H9 (cell line): Measurements from ENCODE around the gene OSR1. TPM values are rescaled to one million over a fixed set of nuclear protein-coding genes. Genes with fewer than 3 reads are reported as not detected.

Source experiments
- DNase-seq: peaks from one replicate; pipeline ENCODE4 v3.0.0-alpha.2; 2017
- H2AFZ ChIP-seq: one replicate; pipeline ENCODE4 v1.6.1; 2013; ENCODE audit warnings: mild to moderate bottlenecking, low read length, control low read depth, moderate library complexity
- H2AK5ac ChIP-seq: 2 replicates; pipeline ENCODE4 v1.6.1; 2013; ENCODE audit warnings: low read length, control low read depth, mixed read lengths; ENCODE audit not compliant: insufficient read length
- H2BK120ac ChIP-seq: one replicate; pipeline ENCODE4 v1.6.1; 2013; ENCODE audit warnings: low read depth, mild to moderate bottlenecking, low read length, control low read depth, inconsistent platforms; ENCODE audit not compliant: poor library complexity, severe bottlenecking
- H2BK12ac ChIP-seq: 2 replicates; pipeline ENCODE4 v1.6.1; 2013; ENCODE audit warnings: low read length, control low read depth, mixed read lengths, low read depth; ENCODE audit not compliant: insufficient read length
- H2BK15ac ChIP-seq: 2 replicates; pipeline ENCODE4 v1.6.1; 2013; ENCODE audit warnings: low read depth, low read length, control low read depth
- H2BK20ac ChIP-seq: one replicate; pipeline ENCODE4 v1.6.1; 2013; ENCODE audit warnings: low read depth, mild to moderate bottlenecking, low read length, control low read depth, inconsistent platforms; ENCODE audit not compliant: poor library complexity, severe bottlenecking
- H2BK5ac ChIP-seq: 2 replicates; pipeline ENCODE4 v1.6.1; 2013; ENCODE audit warnings: low read length, control low read depth, mixed read lengths; ENCODE audit not compliant: insufficient read length
- H3K14ac ChIP-seq: 2 replicates; pipeline ENCODE4 v1.6.1; 2013; ENCODE audit warnings: low read length, control low read depth; ENCODE audit not compliant: insufficient read depth
- H3K18ac ChIP-seq: 2 replicates; pipeline ENCODE4 v1.6.1; 2013; ENCODE audit warnings: low read depth, mild to moderate bottlenecking, mixed read lengths, low read length, control low read depth; ENCODE audit not compliant: insufficient read length
- H3K23ac ChIP-seq: 2 replicates; pipeline ENCODE4 v1.6.1; 2013; ENCODE audit warnings: low read length, control low read depth, mixed read lengths, low read depth; ENCODE audit not compliant: insufficient read length
- H3K23me2 ChIP-seq: 2 replicates; pipeline ENCODE4 v1.6.1; 2013; ENCODE audit warnings: low read depth, mild to moderate bottlenecking, mixed read lengths, low read length, control low read depth; ENCODE audit not compliant: insufficient read length, poor library complexity, severe bottlenecking
- H3K27ac ChIP-seq: 2 replicates; pipeline ENCODE4 v1.5.1; 2013; ENCODE audit warnings: low read length, control low read depth, mixed read lengths, low read depth; ENCODE audit not compliant: insufficient read length
- H3K27me3 ChIP-seq: 2 replicates; pipeline ENCODE4 v1.6.1; 2013; ENCODE audit warnings: low read length, control low read depth, inconsistent platforms; ENCODE audit not compliant: insufficient read depth
- H3K4ac ChIP-seq: 2 replicates; pipeline ENCODE4 v1.6.1; 2013; ENCODE audit warnings: low read depth, mild to moderate bottlenecking, control low read depth, inconsistent platforms, low read length, moderate library complexity
- H3K4me1 ChIP-seq: 2 replicates; pipeline ENCODE4 v1.6.1; 2013; ENCODE audit warnings: low read length, control low read depth, inconsistent platforms; ENCODE audit not compliant: insufficient read depth
- H3K4me2 ChIP-seq: 2 replicates; pipeline ENCODE4 v1.6.1; 2013; ENCODE audit warnings: low read length, control low read depth, mixed read lengths; ENCODE audit not compliant: insufficient read length, insufficient read depth
- H3K56ac ChIP-seq: 2 replicates; pipeline ENCODE4 v1.6.1; 2013; ENCODE audit warnings: low read depth, mild to moderate bottlenecking, mixed read lengths, low read length, control low read depth; ENCODE audit not compliant: insufficient read length
- H3K79me1 ChIP-seq: 2 replicates; pipeline ENCODE4 v1.6.1; 2013; ENCODE audit warnings: low read depth, mild to moderate bottlenecking, moderate library complexity, low read length, control low read depth, inconsistent platforms; ENCODE audit not compliant: insufficient read depth, poor library complexity, severe bottlenecking
- H3K79me2 ChIP-seq: 2 replicates; pipeline ENCODE4 v1.6.1; 2013; ENCODE audit warnings: low read length, control low read depth, inconsistent platforms; ENCODE audit not compliant: insufficient read depth
- H3K9ac ChIP-seq: 2 replicates; pipeline ENCODE4 v1.6.1; 2013; ENCODE audit warnings: low read length, control low read depth, mixed read lengths; ENCODE audit not compliant: insufficient read length; ENCODE audit errors: extremely low read depth
- H3K9me3 ChIP-seq: one replicate; pipeline ENCODE4 v1.6.1; 2013; ENCODE audit warnings: low read depth, low read length, inconsistent platforms; ENCODE audit not compliant: control insufficient read depth
- H3T11ph ChIP-seq: one replicate; pipeline ENCODE4 v1.6.1; 2013; ENCODE audit warnings: mild to moderate bottlenecking, low read length, control low read depth, inconsistent platforms
- H4K20me1 ChIP-seq: one replicate; pipeline ENCODE4 v1.6.1; 2013; ENCODE audit not compliant: control insufficient read depth, insufficient read length, insufficient read depth
- H4K5ac ChIP-seq: 2 replicates; pipeline ENCODE4 v1.6.1; 2013; ENCODE audit warnings: low read depth, mild to moderate bottlenecking, mixed read lengths, low read length, control low read depth; ENCODE audit not compliant: insufficient read length
- H4K8ac ChIP-seq: replicated peaks from 2 replicates; pipeline ENCODE4 v1.6.1; 2013; ENCODE audit warnings: low read length, control low read depth, mixed read lengths, low read depth; ENCODE audit not compliant: insufficient read length
- H4K91ac ChIP-seq: 2 replicates; pipeline ENCODE4 v1.6.1; 2013; ENCODE audit warnings: low read depth, mild to moderate bottlenecking, moderate library complexity, mixed read lengths, low read length, control low read depth; ENCODE audit not compliant: insufficient read length
- H3K27ac Mint-ChIP-seq, 3 experiments: 2 replicates in 2 of 3; 3 replicates in 1 of 3; pipeline ENCODE4 v1.8.0; 2020 to 2021; ENCODE audit warnings: mixed read lengths in 3 of 3, mild to moderate bottlenecking in 1 of 3, moderate library complexity in 1 of 3
- H3K27me3 Mint-ChIP-seq: 2 replicates; pipeline ENCODE4 v1.8.0; 2021; ENCODE audit warnings: low read depth, mild to moderate bottlenecking, moderate library complexity, mixed read lengths
- H3K36me3 Mint-ChIP-seq, 3 experiments: 2 replicates in 2 of 3; 3 replicates in 1 of 3; pipeline ENCODE4 v1.8.0; 2020 to 2021; ENCODE audit warnings: low read depth in 3 of 3, mixed read lengths in 3 of 3; ENCODE audit not compliant: insufficient read depth in 1 of 3
- H3K4me1 Mint-ChIP-seq, 2 experiments: 2 replicates each; pipeline ENCODE4 v1.8.0; 2020; ENCODE audit warnings: mixed read lengths in 2 of 2
- H3K4me3 Mint-ChIP-seq, 2 experiments: 2 replicates in 1 of 2; 3 replicates in 1 of 2; pipeline ENCODE4 v1.8.0; 2020 to 2021; ENCODE audit warnings: mild to moderate bottlenecking in 2 of 2, mixed read lengths in 2 of 2, moderate library complexity in 1 of 2
- H3K9me3 Mint-ChIP-seq, 2 experiments: 2 replicates in 1 of 2; 3 replicates in 1 of 2; pipeline ENCODE4 v1.8.0; 2020; ENCODE audit warnings: mild to moderate bottlenecking in 2 of 2, mixed read lengths in 2 of 2, moderate library complexity in 1 of 2
- WGBS: extraction: QIAGEN DNeasy Blood & Tissue Kit; methylation state at CpG from one replicate; pipeline ENCODE4 v1.1.7; 2013; ENCODE audit warnings: missing lambda C conversion rate, low lambda C conversion rate, mixed read lengths; ENCODE audit not compliant: insufficient read length; ENCODE audit errors: extremely low coverage; 5-methylcytosine and 5-hydroxymethylcytosine counted together
- total RNA-seq: library from RNA; stranded (reverse); gene quantifications from 2 replicates; pipeline ENCODE4 v1.2.1, GENCODE V29; 2021
- TF ChIP-seq, protein P1 (sequence below): fragments of 200-600 bp; sonication (generic); conservative IDR thresholded peaks from 3 replicates; pipeline ENCODE4 v1.8.0; 2021; ENCODE audit warnings: antibody characterized with exemption, mild to moderate bottlenecking

OSR1 gene
- total RNA-seq, 1 experiment from 2014 or later: 0.35 TPM

- Histone ChIP-seq H3K79me2 (no peaks in the 10 kb centered on the region), H3K27ac (no peak overlapping the region), H4K5ac (no peak overlapping the region), H3K9ac (no peak overlapping the region), H3K9me3 (no peaks in the 10 kb centered on the region), H3K4me1 (no peaks in the 10 kb centered on the region; the same call in 1 of the 2 replicates), H2BK120ac (no peak overlapping the region), H3K14ac (no peak overlapping the region), H2AFZ (no peak overlapping the region), H4K91ac (no peak overlapping the region), H2BK12ac (no peak overlapping the region), H3K23ac (no peak overlapping the region), H3K23me2 (peaks cover 24% of the 10 kb centered on the region), H3K4me2 (peak overlapping the region; percentile 69), H3K79me1 (no peaks in the 10 kb centered on the region), H3T11ph (no peak overlapping the region), H3K56ac (no peak overlapping the region), H3K18ac (no peak overlapping the region), H2BK20ac (no peak overlapping the region), H2AK5ac (no peak overlapping the region), H2BK5ac (no peak overlapping the region), H2BK15ac (no peak overlapping the region), H4K20me1 (no peaks in the 10 kb centered on the region), H3K27me3 (peaks cover 73% of the 10 kb centered on the region), H3K4ac (no peak overlapping the region), H4K8ac (no peak overlapping the region)
- H3K27me3 Mint-ChIP-seq: peaks cover 99% of the 10 kb centered on the region
- H3K4me1 Mint-ChIP-seq: peaks cover 27 to 34% of the 10 kb centered on the region in 2 experiments
- H3K36me3 Mint-ChIP-seq: no peaks in the 10 kb centered on the region
- no CpG with 5 or more reads among the region's 16 CpGs for WGBS
- H3K4me3 Mint-ChIP-seq: peak overlapping the region; percentile 47 to 79; a peak in 4 of 5 replicates
- H3K27ac Mint-ChIP-seq: no peak overlapping the region
- no peaks in the 10 kb centered on the region; a peak in 1 of 5 replicates for H3K9me3 Mint-ChIP-seq
- TF ChIP-seq, protein P1, sequence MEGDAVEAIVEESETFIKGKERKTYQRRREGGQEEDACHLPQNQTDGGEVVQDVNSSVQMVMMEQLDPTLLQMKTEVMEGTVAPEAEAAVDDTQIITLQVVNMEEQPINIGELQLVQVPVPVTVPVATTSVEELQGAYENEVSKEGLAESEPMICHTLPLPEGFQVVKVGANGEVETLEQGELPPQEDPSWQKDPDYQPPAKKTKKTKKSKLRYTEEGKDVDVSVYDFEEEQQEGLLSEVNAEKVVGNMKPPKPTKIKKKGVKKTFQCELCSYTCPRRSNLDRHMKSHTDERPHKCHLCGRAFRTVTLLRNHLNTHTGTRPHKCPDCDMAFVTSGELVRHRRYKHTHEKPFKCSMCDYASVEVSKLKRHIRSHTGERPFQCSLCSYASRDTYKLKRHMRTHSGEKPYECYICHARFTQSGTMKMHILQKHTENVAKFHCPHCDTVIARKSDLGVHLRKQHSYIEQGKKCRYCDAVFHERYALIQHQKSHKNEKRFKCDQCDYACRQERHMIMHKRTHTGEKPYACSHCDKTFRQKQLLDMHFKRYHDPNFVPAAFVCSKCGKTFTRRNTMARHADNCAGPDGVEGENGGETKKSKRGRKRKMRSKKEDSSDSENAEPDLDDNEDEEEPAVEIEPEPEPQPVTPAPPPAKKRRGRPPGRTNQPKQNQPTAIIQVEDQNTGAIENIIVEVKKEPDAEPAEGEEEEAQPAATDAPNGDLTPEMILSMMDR: no peak
- DNase-seq: no peak
Measured at GRCh38 chr2:19362094-19362754, 3.8 kb upstream of the OSR1 start.
